Endothelial cell of umbilical vein (primary cell): ENCODE measurements around the gene ROBO2. TPM values are rescaled to one million over a fixed set of nuclear protein-coding genes. Genes with fewer than 3 reads are reported as not detected.

ENCODE experiments used
- BruUV-seq: library from RNA; stranded (reverse); fragments of 400-500 nt; replicated peaks from 2 replicates; lab custom pipeline; 2021; lab: Mats Ljungman, UMichigan
- CTCF ChIA-PET: fragments of 300-600, 350-600 bp; sonication (Branson Sonifier 250); formaldehyde crosslinking; loops from one replicate; lab custom pipeline; 2021; ENCODE audit warnings: antibody characterized with exemption, inconsistent platforms; lab: Charles Lee
- POLR2A ChIA-PET: fragments of 300-600, 350-600 bp; sonication (Branson Sonifier 250); formaldehyde crosslinking; loops from one replicate; lab custom pipeline; 2021; ENCODE audit warnings: antibody characterized with exemption, inconsistent platforms; lab: Charles Lee
- DNase-seq: peaks from one replicate; pipeline ENCODE4 v3.0.0-alpha.2; 2011; ENCODE audit warnings: low read depth, low spot score
- FAIRE-seq: peaks from 2 replicates; lab custom pipeline; 2011; peaks lifted over from hg19 to GRCh38; lab: Jason Lieb, UNC
- H2AFZ ChIP-seq: 2 replicates; pipeline ENCODE4 v1.6.0; 2012; ENCODE audit warnings: low read depth, low read length, control low read depth, inconsistent platforms
- H3K27ac ChIP-seq: 2 replicates; pipeline ENCODE4 v1.5.1; 2011; ENCODE audit warnings: low read depth, mild to moderate bottlenecking, control low read depth, low read length, moderate library complexity; ENCODE audit not compliant: insufficient read depth
- H3K27me3 ChIP-seq, 2 experiments: 2 replicates each; pipeline versions ENCODE4 v1.6.0 to v1.6.1; 2011; ENCODE audit warnings: low read length in 2 of 2, mixed read lengths in 1 of 2; ENCODE audit not compliant: control insufficient read depth in 2 of 2, insufficient read depth in 2 of 2
- H3K36me3 ChIP-seq, 2 experiments: 2 replicates in 1 of 2; 3 replicates in 1 of 2; pipeline ENCODE4 v1.5.1; 2011; ENCODE audit warnings: low read length in 2 of 2, mild to moderate bottlenecking in 1 of 2, moderate library complexity in 1 of 2; ENCODE audit not compliant: control insufficient read depth in 2 of 2, insufficient read depth in 2 of 2; ENCODE audit errors: extremely low read depth in 1 of 2
- H3K4me1 ChIP-seq: 3 replicates; pipeline ENCODE4 v1.5.1; 2011; ENCODE audit warnings: mild to moderate bottlenecking, low read length; ENCODE audit not compliant: control insufficient read depth, insufficient read depth; ENCODE audit errors: extremely low read depth
- H3K4me2 ChIP-seq: 2 replicates; pipeline ENCODE4 v1.6.1; 2011; ENCODE audit warnings: low read length, control low read depth, mixed read lengths; ENCODE audit not compliant: insufficient read depth
- H3K4me3 ChIP-seq, 3 experiments: fragments of 200-600 bp in 1 of 3; sonication (generic), shearing (Covaris generic) in 1 of 3; replicated peaks in 1 of 3; 2 replicates each; pipeline ENCODE4 v1.5.1; 2011 to 2016; ENCODE audit warnings: control low read depth in 3 of 3, low read length in 3 of 3, mild to moderate bottlenecking in 2 of 3, inconsistent platforms in 1 of 3, low read depth in 1 of 3, moderate library complexity in 1 of 3; ENCODE audit not compliant: insufficient read depth in 1 of 3
- H3K79me2 ChIP-seq: 2 replicates; pipeline ENCODE4 v1.6.0; 2012; ENCODE audit warnings: low read length, inconsistent platforms; ENCODE audit not compliant: control insufficient read depth, insufficient read depth
- H3K9ac ChIP-seq: replicated peaks from 2 replicates; pipeline ENCODE3; 2011; ENCODE audit warnings: low read length, control low read depth; ENCODE audit not compliant: insufficient read depth; ENCODE audit errors: extremely low read depth
- H3K9me1 ChIP-seq: replicated peaks from 3 replicates; pipeline ENCODE4 v1.6.0; 2011; ENCODE audit warnings: mild to moderate bottlenecking, low read length; ENCODE audit not compliant: control insufficient read depth, insufficient read depth; ENCODE audit errors: extremely low read depth
- H3K9me3 ChIP-seq: replicated peaks from 2 replicates; pipeline ENCODE4 v1.5.1; 2012; ENCODE audit warnings: low read length, inconsistent platforms; ENCODE audit not compliant: control insufficient read depth, insufficient read depth
- H4K20me1 ChIP-seq: replicated peaks from 2 replicates; pipeline ENCODE3; 2011; ENCODE audit warnings: mild to moderate bottlenecking, low read length; ENCODE audit not compliant: control insufficient read depth, insufficient read depth; ENCODE audit errors: extremely low read depth
- EZH2 ChIP-seq: IDR thresholded peaks from 2 replicates; pipeline ENCODE4 v1.6.1; 2012; ENCODE audit warnings: borderline replicate concordance, low read depth, mild to moderate bottlenecking, moderate library complexity, low read length, inconsistent platforms; ENCODE audit not compliant: severe bottlenecking
- FOS ChIP-seq: IDR thresholded peaks from 2 replicates; pipeline ENCODE4 v1.6.1; 2011; ENCODE audit warnings: mild to moderate bottlenecking, low read length, moderate library complexity, borderline replicate concordance; ENCODE audit not compliant: insufficient read depth
- GATA2 ChIP-seq: IDR thresholded peaks from 2 replicates; pipeline ENCODE4 v1.7.0; 2011; ENCODE audit warnings: low read depth, mild to moderate bottlenecking, moderate library complexity, mixed read lengths, low read length; ENCODE audit not compliant: insufficient read length, insufficient read depth
- JUN ChIP-seq: IDR thresholded peaks from 2 replicates; pipeline ENCODE4 v1.6.1; 2011; ENCODE audit warnings: borderline replicate concordance, low read depth; ENCODE audit not compliant: insufficient read length, insufficient read depth
- MYC ChIP-seq: IDR thresholded peaks from one replicate; pipeline ENCODE4 v1.6.1; 2011; ENCODE audit warnings: mild to moderate bottlenecking, low read depth, low read length
- POLR2A ChIP-seq: IDR thresholded peaks from 2 replicates; pipeline ENCODE4 v1.6.1; 2012; ENCODE audit warnings: low read depth, mild to moderate bottlenecking, control low read depth, low read length
- POLR2AphosphoS5 ChIP-seq: IDR thresholded peaks from 2 replicates; pipeline ENCODE4 v1.6.1; 2012; ENCODE audit warnings: low read depth, mild to moderate bottlenecking, control low read depth, low read length, moderate library complexity; ENCODE audit not compliant: insufficient read depth
- dilution Hi-C: fragments of 300-500 bp; cut with MboI; formaldehyde crosslinking; loops from one replicate; pipeline ENCODE4 v1.15.0; 2019; ENCODE audit warnings: low sequenced_read_pairs; ENCODE audit not compliant: extremely low pct_ligation_motif_present
- intact Hi-C: fragments of 100-400 bp; cut with micrococcal nuclease; formaldehyde crosslinking; loops from one replicate; pipeline ENCODE4 v1.10.0; 2022
- polyA plus RNA-seq, 4 experiments: library from polyadenylated mRNA; depleted of rRNA in 3 of 4; stranded (reverse) in 3 of 4; unstranded in 1 of 4; fragments of >200 nt; gene quantifications; 2 replicates each; pipeline versions ENCODE4 v1.2.1 to v1.2.3, GENCODE V29; 2011 to 2012; ENCODE audit warnings: missing spikeins in 1 of 4
- total RNA-seq: library from RNA; stranded (reverse); gene quantifications from 2 replicates; pipeline ENCODE4 v1.2.3, GENCODE V29; 2021
- TF ChIP-seq, protein P1 (sequence below): IDR thresholded peaks from 2 replicates; pipeline ENCODE4 v1.6.1; 2011; ENCODE audit not compliant: insufficient read depth, insufficient read length
- TF ChIP-seq, protein P2 (sequence below), 2 donors: IDR thresholded peaks; 1 replicate in 1 of 2; 2 replicates in 1 of 2; pipeline ENCODE4 v1.5.1; 2011; ENCODE audit warnings: low read length in 2 of 2, mild to moderate bottlenecking in 2 of 2, moderate library complexity in 2 of 2, control low read depth in 1 of 2, inconsistent platforms in 1 of 2, low read depth in 1 of 2; ENCODE audit not compliant: insufficient read depth in 1 of 2; ENCODE audit errors: extremely low read depth in 1 of 2

Gene ROBO2
- total and polyA plus RNA-seq, 2 donors (not counting 3 experiments of a cell fraction or from before 2014, with no cell fraction given): not detected

DNA sequence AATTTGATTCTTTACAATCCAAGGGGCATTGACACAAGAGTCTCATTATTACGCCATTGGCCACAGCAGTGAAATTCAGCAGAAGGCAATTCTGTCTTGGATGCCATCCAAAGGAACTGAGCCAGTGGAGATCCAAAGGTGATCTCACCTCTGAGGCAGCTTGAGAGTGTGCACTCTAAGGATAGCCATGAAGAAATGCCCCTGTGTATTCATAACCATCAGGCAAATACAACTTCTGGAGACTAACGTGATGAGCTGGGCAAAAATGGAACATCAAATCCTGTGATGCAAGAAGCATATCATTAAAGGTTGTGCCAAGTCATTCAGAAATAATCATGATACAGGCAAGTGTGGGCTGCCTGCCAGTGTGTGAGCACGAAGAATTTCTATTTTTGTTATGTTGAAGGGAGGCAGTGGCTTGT lies 41.4 kb downstream of the ROBO2 start:
- Histone ChIP-seq H3K9ac (no peak overlapping the region), H3K4me1 (no peaks in the 10 kb centered on the region), H3K27ac (no peak overlapping the region), H3K9me3 (no peaks in the 10 kb centered on the region), H2AFZ (no peak overlapping the region), H3K79me2 (no peaks in the 10 kb centered on the region), H4K20me1 (no peaks in the 10 kb centered on the region), H3K36me3 (no peaks in the 10 kb centered on the region), H3K9me1 (no peaks in the 10 kb centered on the region), H3K4me3 (no peak overlapping the region), H3K4me2 (no peak overlapping the region), H3K27me3 (no peaks in the 10 kb centered on the region)
- intact Hi-C loops: no loop called here
- DNase-seq: no peak
- no TSS peak for BruUV-seq
- ChIA-PET CTCF (no interaction called here), POLR2A (no interaction called here)
- FAIRE-seq: no peak
- TF ChIP-seq POLR2A: no peak
- no peak for TF ChIP-seq MYC
- no peak for TF ChIP-seq EZH2
- TF ChIP-seq, protein P1, sequence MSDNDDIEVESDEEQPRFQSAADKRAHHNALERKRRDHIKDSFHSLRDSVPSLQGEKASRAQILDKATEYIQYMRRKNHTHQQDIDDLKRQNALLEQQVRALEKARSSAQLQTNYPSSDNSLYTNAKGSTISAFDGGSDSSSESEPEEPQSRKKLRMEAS: no peak
- TF ChIP-seq POLR2AphosphoS5: no peak
- no peak for TF ChIP-seq FOS
- TF ChIP-seq, protein P2, sequence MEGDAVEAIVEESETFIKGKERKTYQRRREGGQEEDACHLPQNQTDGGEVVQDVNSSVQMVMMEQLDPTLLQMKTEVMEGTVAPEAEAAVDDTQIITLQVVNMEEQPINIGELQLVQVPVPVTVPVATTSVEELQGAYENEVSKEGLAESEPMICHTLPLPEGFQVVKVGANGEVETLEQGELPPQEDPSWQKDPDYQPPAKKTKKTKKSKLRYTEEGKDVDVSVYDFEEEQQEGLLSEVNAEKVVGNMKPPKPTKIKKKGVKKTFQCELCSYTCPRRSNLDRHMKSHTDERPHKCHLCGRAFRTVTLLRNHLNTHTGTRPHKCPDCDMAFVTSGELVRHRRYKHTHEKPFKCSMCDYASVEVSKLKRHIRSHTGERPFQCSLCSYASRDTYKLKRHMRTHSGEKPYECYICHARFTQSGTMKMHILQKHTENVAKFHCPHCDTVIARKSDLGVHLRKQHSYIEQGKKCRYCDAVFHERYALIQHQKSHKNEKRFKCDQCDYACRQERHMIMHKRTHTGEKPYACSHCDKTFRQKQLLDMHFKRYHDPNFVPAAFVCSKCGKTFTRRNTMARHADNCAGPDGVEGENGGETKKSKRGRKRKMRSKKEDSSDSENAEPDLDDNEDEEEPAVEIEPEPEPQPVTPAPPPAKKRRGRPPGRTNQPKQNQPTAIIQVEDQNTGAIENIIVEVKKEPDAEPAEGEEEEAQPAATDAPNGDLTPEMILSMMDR (IDR thresholded peaks at IDR 0.05; ENCODE audit: extremely low read depth in 1 of 2, insufficient read depth in 1 of 2, low read depth in 1 of 2, low read length in 2 of 2): no peak
- TF ChIP-seq GATA2: no peak
- TF ChIP-seq JUN: no peak
- dilution Hi-C loops: no loop called here
